Iris pigment epithelial cell (primary cell): ENCODE data around the gene KIF26B.
"Not testable (repeated sequence)": the region's sequence is repeated elsewhere in the genome, so short reads cannot be mapped to it uniquely, and the experiment has no call there.

Experiments
- DNase-seq: peaks from one replicate; pipeline ENCODE4 v3.0.0-alpha.2; 2011; ENCODE audit warnings: low read depth

The KIF26B gene

DNA sequence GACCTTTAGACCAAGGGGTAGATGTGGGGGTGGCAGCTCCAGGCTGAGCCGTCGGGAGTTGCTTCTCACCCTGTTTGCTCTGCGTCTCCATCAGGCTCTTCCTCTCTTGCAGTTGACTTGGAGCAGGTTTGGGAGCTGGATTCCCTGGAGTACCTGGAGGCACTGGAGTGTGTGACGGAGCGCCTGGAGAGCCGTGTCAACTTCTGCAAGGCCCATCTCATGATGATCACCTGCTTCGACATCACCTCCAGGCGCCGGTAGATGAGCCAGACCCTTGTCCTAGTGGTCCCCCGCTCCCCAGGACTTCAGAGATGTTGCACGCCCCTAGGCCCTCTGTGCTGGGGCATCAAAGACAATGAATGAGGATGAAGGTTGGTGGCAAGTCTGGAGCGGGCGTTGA, 547.6 kb downstream of the KIF26B start:
- DNase-seq: no peak

DNA sequence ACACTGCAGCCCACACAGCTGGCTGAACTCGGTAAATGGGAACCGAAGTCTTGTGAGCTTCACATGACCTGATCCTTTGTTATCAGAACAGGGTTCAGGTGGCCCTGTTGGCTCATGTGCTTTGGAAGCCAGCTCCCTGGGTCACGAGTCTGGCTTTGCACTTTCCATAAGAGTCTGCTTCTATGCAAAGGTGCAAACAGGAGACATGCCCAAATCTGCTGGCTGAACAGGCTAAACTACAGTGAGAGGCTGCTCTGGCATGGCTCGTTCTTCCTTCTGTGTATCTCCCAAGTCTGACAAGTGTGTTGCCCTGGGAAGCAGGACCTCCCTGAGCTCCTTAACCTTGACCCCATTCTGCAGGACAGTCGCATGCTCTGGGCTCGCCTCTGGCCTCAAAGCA, 549.6 kb downstream of the KIF26B start:
- DNase-seq: no peak

DNA sequence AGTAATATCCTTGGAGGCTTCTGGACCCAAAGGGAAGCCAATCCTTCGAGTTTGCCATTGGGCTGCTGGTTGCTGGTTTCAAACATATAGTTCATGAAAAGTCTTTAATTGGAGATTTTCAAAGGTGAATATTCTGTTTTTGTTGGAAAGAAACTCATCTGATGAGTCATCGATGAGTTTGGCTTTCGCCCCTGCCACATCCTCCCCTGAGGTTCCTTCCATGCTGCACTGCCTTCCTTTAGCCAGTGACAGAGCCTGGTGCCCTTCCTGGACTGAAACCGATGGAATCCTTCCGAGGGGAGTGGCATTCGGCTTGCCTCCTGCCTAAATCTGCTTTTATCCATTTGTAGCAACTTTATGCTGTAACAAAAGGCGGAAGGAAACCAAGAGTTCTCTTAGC, 550.0 kb downstream of the KIF26B start:
- DNase-seq: peak; percentile 50

DNA sequence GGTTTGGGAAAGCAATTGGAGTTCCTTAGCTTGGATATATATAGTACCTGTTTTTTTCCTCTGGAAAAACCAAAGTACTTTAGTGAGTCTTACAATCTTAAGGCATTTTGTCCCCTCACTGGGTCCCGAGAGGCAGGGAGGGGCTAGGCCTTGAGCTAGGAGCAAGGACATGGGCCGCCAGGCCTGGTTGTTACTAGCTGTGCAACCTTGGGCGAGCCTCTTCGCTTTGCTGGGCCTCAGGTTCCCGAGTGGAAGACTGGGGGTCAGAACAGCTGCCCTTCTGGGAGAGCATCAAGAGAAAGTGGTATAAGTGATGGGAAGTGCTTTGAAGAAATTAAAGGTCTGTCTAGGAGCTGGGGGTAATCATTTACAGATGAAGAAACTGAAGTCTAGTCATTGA, 553.2 kb downstream of the KIF26B start:
- DNase-seq: no peak

DNA sequence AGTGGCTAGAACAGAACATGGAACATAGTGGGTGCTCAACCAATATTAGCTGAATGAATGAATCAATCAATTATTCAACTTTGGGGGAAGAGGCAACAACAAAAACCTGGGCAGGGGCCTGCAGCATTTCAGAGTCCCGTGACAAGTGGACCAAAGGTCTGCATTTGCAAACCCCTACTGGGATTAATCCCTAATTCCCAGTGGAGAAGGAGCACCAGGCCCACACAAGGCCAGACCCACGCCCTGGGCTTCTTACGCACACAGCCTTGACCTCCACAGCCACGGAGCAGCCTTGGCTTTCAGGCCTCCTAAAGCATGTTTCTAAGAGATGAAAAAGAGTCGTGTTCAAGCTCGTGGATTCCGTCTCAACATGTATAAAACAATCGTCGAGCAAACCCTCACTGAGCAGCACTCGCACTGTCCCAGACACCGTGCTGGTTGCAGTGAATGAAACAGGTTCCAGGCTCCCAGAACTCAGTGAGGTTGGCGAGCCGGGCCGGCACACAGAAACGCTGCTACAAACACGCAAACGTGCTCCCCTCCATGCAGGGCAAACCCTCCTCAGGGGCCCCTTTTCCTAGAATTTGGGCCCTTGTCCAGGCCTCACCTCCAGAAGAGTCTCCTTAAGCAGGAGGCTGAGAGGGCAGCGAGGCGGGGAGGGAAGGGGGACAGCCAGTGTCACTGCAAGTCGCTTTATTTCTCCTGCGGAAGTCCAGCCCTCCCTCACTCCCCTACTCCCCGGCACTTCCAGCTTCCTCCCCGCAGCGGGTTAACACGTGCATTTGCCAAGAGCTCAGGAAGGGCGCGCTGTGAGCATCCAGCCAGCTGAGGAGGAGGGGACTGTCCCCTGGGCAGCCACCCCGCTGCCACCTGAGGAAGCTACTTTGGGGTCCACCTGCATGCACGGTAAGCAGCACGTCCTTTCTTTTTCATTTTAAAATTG, 556.4 kb downstream of the KIF26B start:
- DNase-seq: no peak

DNA sequence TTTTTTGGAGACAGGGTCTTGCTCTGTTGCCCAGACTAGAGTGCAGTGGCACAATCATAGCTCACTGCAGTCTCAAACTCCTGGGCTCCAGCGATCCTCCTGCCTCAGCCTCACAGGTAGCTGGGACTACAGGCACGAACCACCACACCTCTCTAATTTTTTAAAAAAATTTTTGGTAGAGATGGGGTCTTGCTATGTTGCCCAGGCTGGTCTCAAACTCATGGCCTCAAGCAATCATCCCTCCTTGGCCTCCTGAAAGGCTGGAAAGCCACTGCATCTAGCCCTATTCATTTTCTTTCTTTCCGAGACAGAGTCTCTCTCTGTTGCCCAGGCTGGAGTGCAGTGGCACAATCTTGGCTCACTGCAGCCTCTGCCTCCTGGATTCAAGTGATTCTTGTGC, 559.2 kb downstream of the KIF26B start:
- not testable (repeated sequence) for DNase-seq

DNA sequence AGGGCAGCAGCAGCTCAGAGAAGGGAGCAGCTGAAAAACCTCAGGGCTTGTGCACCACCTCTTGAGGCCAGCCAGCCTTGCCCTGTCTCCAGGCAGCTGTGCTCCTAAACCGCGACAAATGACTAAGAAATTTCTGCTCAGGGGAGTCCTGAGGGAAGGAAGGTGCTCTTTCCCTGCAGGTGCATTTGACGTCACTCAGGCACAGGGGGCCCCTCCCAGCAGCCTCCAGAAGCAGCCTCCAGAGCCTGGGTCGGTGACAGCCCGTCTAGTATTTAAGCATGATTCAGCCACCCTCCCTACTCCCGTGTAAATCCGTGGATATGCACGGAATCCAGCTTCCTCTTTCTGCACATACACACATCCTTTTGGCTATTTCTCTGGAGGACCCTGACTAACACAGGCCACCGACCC, 560.5 kb downstream of the KIF26B start:
- peak; percentile 14 for DNase-seq

DNA sequence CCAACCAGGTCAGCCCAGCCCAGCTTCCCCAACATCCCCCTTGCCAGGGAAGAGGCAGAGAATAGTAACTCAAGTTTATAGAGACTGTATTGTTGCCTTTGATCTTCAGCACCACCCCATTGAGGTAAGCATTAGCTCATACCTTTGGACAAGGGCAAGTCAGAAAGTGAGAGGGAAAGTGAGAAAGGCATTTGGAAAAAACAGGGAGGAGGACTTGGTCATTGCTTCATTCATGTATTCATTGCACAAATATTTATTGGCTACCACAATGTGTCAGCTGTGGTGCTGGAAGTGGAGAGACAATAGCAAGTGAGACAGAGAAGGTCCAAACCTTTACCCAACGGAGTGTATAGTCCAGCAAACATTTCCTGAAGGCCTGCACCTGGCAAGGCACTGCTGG, 561.2 kb downstream of the KIF26B start:
- peak; percentile 83 for DNase-seq

DNA sequence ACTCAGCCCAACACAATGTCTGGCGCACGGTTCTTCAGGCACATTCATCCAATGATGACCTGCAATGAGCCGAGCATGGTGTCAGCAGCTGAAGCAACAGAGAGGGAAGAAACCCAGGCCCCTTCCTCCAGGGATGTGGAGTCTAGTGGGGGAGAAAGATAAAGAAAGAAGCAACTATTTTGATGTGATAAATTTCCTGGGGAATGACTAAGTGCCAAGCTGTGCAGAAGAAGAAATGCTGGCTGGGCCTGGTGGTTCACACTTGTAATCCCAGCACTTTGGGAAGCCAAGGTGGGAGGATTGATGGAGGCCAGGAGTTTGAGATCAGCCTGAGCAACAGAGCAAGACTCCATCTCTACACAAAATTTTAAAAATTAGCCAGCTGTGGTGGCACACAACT, 561.8 kb downstream of the KIF26B start:
- DNase-seq: no peak

DNA sequence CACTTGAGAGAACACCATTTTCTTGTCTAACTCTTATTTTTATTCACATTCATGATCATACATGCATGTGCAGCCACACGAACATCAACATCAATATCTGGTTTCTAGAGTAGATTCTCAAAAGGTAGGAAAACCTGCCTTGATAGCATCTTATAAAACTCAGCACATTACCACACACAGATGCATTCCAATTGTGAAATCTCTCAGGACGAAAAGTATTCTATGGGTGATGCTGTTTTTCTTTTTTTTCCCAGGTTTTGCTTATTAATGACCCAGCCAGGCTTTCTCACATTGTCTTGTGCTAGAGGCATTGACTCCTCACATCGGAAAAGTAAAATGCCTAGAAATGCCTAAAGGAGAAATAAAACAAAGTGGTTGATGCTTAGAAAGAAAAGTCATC, 562.8 kb downstream of the KIF26B start:
- DNase-seq: peak; percentile 11

DNA sequence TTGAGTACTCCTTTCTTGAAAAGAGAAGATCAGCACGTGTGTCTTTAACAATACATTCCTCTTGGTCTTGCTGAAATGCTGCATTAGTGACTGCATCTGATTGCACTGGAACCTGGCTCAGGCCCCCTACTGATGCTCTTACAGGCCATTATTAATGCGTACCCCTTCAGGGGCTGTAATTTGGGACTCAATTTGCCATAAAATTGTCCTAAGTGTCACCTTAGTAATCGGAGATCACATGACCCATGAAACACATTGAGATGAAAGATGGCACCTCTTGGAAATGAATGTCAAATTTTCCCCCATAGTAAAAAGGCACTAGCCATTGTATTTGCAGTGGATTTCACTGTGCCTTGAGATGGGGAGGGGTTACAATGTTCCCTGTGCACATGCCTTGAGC, 563.3 kb downstream of the KIF26B start:
- DNase-seq: no peak

DNA sequence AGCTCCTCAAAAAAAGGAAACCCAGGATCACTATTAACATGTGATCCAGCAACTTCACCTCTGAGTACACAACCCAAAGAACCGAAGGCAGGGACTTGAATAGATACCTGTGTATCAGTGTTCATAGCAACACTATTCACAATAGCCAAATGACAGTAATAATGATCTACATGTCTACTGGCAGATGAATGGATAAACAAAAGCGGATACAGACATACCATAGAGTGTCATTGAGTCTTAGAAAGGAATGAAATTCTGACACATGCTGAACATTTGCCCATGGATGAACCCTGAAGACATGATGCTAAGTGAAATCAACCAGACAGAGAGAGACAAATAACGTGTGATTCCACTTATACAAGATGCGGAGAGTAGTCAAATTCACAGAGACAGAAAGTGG, 564.2 kb downstream of the KIF26B start:
- no peak for DNase-seq

DNA sequence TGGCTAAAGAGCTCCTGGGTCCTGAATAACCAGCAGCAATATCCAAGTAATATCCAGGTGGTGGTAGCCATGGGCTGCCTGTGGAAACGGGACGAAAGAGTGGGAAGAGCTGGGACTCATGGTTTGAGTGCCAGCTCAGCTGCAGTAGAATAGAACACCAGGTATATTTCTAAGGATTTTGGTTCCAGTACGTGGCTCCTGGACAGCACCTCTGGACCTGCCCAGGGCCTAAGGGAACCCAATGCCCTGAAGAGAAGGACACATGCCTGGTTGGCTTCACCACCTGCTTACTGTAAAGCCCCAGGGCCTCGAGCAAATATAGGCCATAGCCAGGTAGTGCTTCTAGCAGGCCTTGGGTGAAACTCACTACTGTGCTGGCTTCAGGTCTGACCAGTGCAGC, 566.7 kb downstream of the KIF26B start:
- no peak for DNase-seq

DNA sequence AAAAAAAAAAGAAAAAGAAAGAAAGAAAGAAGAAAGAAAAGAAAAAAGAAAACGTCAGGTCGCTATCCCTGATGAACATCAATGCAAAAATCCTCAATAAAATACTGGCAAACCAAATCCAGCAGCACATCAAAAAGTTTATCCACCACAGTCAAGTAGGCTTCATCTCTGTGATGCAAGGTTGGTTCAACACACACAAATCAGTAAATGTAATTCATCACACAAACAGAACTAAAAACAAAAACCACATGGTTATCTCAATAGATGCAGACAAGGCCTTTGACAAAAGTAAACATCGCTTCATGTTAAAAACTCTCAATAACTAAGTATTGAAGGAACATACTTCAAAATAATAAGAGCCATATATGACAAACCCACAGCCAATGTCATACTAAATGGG, 573.2 kb downstream of the KIF26B start:
- DNase-seq: not testable (repeated sequence)

DNA sequence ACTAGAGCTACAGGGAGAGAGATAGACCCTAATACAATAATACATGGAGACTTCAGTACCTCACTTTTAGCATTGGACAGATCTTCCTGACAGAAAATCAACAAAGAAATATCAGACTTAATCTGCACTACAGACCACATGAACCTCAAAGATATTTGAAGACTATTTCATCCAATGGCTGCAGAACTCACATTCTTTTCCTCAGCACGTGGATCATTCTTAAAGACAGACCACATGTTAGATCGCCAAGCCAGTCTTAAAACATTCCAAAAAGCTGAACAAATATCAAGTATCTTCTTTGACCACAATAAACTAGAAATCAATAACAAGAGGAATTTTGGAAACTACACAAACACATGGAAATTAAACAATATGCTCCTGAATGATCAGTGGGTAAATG, 576.0 kb downstream of the KIF26B start:
- peak; percentile 17 for DNase-seq

DNA sequence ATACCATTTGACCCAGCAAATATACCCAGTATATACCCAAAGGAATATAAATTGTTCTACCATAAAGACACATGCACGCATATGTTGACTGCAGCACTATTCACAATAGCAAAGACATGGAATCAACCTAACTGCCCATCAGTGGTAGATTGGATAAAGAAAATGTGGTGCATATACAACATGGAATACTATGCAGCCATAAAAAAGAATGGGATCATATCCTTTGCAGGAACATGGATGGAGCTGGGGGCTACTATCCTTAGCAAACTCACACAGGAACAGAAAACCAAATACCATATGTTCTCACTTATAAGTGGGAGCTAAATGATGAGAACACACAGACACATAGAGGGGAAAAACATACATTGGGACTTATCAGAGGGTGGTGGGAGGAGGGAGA, 585.6 kb downstream of the KIF26B start:
- DNase-seq: not testable (repeated sequence)

DNA sequence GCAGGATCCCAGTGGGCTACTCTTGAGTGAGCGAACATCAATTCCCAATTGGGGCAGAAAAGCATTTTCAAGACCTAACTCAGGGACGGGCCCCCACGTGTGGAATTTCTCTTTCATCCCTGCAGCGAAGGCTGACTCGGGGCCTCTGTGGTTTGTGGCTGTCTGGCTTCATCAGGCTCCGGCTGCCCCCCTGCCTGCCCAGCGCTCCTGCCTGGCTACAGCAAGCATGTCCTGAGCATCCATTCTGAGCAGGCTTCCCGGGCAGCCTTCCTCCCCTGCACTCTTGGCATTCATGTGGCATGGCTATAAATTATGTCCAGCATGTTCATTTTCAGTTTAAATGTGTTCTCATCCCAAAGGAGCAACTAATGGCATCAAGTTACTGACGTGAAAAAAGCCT, 588.1 kb downstream of the KIF26B start:
- DNase-seq: peak; percentile 43

DNA sequence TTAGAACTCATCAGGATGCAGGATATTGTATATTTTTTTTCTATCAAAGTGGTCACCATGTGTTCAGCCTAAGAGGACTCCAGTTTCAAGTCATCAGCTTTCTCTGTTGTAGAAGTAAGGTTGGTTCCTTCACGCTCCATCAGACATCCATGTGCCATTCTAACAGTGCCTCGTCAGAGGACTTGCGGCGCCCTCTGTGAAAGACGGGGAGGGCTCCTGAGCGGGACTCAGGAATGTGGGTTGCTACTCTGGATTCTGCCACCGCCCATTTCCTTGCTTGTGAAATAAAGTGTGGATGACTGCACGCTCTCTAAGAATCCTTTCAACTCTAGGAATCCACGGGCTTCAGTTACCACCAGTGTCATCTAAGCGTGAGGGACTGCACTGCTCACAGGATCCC, 593.5 kb downstream of the KIF26B start:
- DNase-seq: peak; percentile 26

DNA sequence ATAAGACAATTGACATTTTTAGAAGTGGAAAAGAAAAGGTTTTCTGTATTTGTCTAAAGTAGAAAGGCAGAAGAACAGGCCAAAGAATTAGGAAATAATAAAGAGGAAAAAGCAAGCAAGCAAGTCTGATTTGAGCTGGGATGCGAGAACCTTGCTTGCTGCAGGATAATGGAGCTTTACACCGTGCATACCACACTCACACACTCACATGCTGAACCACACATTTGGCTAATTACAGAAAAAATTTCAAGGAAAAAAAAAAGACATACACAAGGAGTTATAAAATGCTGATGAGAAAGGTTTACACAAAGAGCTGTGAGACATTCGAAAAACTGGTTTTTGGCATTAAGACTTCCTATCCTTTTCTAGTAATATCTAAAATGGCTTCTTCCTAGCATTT, 593.9 kb downstream of the KIF26B start:
- no peak for DNase-seq

DNA sequence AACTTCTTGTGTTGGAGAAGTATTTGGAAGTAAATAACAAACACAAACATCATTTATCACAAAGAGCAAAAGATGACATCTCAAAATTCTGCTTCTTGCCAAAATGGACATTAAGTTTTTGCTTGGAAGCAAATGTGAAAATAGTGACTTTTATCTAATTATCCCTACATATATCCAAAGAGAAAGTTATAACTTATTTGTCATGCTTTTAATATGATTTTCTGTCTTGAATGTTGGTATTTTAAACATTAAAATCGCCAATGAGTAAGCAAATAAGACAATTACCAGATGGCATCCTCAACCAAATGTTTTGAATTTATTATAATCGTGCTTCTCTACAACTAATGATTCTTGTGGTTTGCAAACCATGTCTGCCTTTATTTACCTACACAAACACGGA, 594.3 kb downstream of the KIF26B start:
- DNase-seq: no peak

DNA sequence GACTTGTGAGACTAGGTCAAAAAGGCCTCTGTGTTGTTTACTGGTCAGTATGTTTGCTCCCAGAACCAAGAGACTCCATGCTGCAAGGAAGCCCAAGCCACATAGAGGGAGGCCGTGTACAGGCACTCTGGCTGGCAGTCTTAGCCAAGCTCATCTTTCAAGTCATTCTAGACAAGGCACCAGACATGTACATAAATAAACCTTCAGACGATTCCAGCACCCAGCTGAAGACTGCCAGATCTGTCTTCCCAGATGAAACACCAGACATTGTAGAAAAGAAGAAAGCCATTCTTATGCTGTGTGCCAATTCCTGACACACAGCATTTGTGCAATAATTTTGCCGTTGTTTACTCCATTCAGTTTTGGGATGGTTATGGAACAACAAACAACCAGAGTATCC, 595.5 kb downstream of the KIF26B start:
- DNase-seq: no peak

DNA sequence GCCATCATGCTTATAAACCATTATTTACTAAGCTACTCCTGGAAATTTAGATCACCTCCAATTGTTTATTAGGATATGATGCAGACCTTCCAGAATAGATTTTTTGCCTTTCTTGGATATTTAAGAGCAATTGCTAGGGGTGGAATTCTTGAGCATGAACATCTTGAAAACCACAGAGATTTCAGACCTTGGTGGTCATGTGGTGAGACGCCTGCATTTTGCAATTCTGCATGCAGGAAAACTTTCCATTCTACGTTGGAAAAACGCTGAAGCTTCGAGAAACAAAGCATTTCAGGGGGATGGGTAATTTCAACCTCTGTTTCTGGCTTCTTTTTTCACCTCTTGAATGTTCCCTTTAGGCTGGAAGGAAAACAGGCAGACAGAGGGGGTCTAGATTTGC, 596.3 kb downstream of the KIF26B start:
- DNase-seq: peak; percentile 82

DNA sequence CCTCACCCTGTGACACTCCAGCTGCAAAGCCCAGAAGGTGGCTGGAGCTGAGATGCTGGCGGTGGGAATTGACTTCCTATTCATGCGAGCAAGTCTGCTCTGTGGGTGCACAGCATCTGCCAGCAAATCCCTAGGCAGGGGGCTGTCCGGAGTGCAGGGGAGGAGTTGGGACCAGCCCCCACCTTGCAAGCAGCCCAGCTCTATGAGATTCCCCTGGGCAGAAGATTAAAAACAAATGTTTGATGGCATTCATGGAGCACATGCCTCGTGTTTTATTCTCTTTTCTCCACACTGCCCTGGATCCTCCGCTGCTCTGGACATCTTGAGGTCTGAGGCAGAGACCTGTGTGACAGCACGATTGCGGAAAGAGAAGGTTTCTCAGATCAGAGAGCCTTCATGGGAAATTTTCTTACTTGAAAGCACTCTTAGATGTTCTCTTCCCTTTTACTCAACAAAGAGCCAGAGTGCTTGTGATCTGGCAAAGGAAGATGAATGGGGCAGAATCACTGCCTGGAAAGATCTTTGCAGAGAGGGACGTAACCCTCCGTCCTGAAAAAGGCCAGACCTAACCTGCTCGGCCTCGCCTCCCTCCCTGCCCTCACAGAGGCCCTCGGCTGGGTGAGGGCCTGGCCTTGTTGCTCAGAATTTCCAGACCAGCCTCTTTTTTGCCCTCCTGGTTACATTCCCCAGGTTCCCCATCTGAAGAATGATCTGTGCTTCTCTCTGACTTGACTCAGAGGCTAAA, 597.1 kb downstream of the KIF26B start:
- DNase-seq: no peak
